CD8-positive, alpha-beta memory T cell (primary cell): ENCODE results near the gene TTC3. TPM values are rescaled to one million over a fixed set of nuclear protein-coding genes. Genes with fewer than 3 reads are reported as not detected.

ENCODE experiments used
- CTCF ChIA-PET: fragments of 350-600 bp; sonication (Branson Sonifier 250); formaldehyde crosslinking; loops from one replicate; lab custom pipeline; 2021; ENCODE audit warnings: antibody characterized with exemption; lab: Charles Lee
- POLR2A ChIA-PET: fragments of 350-600 bp; sonication (Branson Sonifier 250); formaldehyde crosslinking; loops from one replicate; lab custom pipeline; 2021; ENCODE audit warnings: antibody characterized with exemption; lab: Charles Lee
- DNase-seq, 5 donors: peaks; one replicate each; pipeline versions ENCODE4 v3.0.0 to v3.0.0-alpha.2; 2020 to 2022; ENCODE audit warnings: mixed read lengths in 1 of 5
- H3K27ac ChIP-seq: one replicate; pipeline ENCODE4 v1.7.0; 2013; ENCODE audit warnings: low read depth, mild to moderate bottlenecking, low read length, moderate library complexity
- H3K27me3 ChIP-seq: 2 replicates; pipeline ENCODE4 v1.7.0; 2013; ENCODE audit warnings: low read length, mild to moderate bottlenecking; ENCODE audit not compliant: insufficient read depth, poor library complexity, severe bottlenecking
- H3K36me3 ChIP-seq: 2 replicates; pipeline ENCODE4 v1.7.0; 2013; ENCODE audit warnings: mild to moderate bottlenecking, low read length, moderate library complexity; ENCODE audit not compliant: insufficient read depth
- H3K4me1 ChIP-seq: 2 replicates; pipeline ENCODE4 v1.7.0; 2013; ENCODE audit warnings: mild to moderate bottlenecking, low read length, moderate library complexity; ENCODE audit not compliant: insufficient read depth
- H3K4me3 ChIP-seq: 2 replicates; pipeline ENCODE4 v1.7.0; 2013; ENCODE audit warnings: mild to moderate bottlenecking, low read length
- H3K9me3 ChIP-seq: 2 replicates; pipeline ENCODE4 v1.7.0; 2013; ENCODE audit warnings: mild to moderate bottlenecking, low read length
- H3K27ac Mint-ChIP-seq, 8 donors: one replicate each; pipeline ENCODE4 v1.8.0; 2020 to 2021; ENCODE audit warnings: mixed read lengths in 8 of 8, mild to moderate bottlenecking in 6 of 8, inconsistent platforms in 3 of 8, moderate library complexity in 3 of 8
- H3K27me3 Mint-ChIP-seq, 2 donors: one replicate each; pipeline ENCODE4 v1.8.0; 2020 to 2021; ENCODE audit warnings: mixed read lengths in 2 of 2, mild to moderate bottlenecking in 1 of 2, moderate library complexity in 1 of 2
- H3K36me3 Mint-ChIP-seq, 3 donors: one replicate each; pipeline ENCODE4 v1.8.0; 2020 to 2021; ENCODE audit warnings: mixed read lengths in 3 of 3, inconsistent platforms in 1 of 3, mild to moderate bottlenecking in 1 of 3
- H3K4me1 Mint-ChIP-seq, 3 donors: one replicate each; pipeline ENCODE4 v1.8.0; 2020 to 2021; ENCODE audit warnings: mixed read lengths in 3 of 3, inconsistent platforms in 1 of 3, mild to moderate bottlenecking in 1 of 3
- H3K4me3 Mint-ChIP-seq, 7 donors: one replicate each; pipeline ENCODE4 v1.8.0; 2020 to 2021; ENCODE audit warnings: mixed read lengths in 7 of 7, mild to moderate bottlenecking in 6 of 7, moderate library complexity in 4 of 7, inconsistent platforms in 2 of 7
- H3K9me3 Mint-ChIP-seq, 5 donors: one replicate each; pipeline ENCODE4 v1.8.0; 2020 to 2022; ENCODE audit warnings: mixed read lengths in 5 of 5, mild to moderate bottlenecking in 3 of 5, moderate library complexity in 2 of 5, inconsistent platforms in 1 of 5
- polyA plus RNA-seq: library from polyadenylated mRNA; unstranded; fragments of 300-500 nt; fragmentation: Illumina TruSeq; gene quantifications from one replicate; pipeline ENCODE4 v1.2.3, GENCODE V29; 2021
- total RNA-seq, 2 experiments: library from RNA; stranded (reverse); gene quantifications; one replicate each; pipeline ENCODE4 v1.2.3, GENCODE V29; 2021

The TTC3 gene
- total and polyA plus RNA-seq, 3 experiments from 2014 or later: 53.0 to 108 (median 54.5) TPM

DNA sequence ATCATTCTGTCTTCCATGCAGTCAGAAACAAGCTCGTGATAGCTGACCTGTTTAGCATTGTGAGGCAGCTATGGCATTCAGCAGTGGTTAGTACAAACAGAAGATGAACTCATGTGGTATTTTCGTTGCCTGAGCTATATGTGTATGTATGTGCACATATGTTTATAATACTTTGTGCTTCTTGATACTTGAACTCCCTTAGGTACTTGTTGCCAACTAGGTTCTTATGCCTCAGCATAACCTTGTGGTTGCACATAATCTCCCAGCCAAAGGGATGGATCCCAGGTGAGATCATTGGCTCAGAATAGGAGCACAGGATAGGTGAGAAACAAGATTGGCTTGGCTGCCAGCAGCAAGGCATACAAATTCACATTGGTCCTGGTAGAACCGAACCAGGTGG lies 108.0 kb downstream of the TTC3 start:
- H3K9me3 ChIP-seq: no peaks in the 10 kb centered on the region
- no peak for DNase-seq
- Mint-ChIP-seq H3K36me3 (peaks cover 19 to 76% (median 35%) of the 10 kb centered on the region in 3 donors), H3K27me3 (no peaks in the 10 kb centered on the region), H3K4me3 (no peak overlapping the region), H3K4me1 (peaks cover 0 to 4% (median 0%) of the 10 kb centered on the region in 3 donors), H3K9me3 (peaks cover 2 to 5% (median 5%) of the 10 kb centered on the region in 5 donors), H3K27ac (peak overlapping the region in 5 of 8 donors; percentile 29 to 55 (median 44))
- H3K4me1 ChIP-seq: no peaks in the 10 kb centered on the region
- H3K4me3 ChIP-seq: no peak overlapping the region
- POLR2A ChIA-PET: no interaction called here
- peaks cover 36% of the 10 kb centered on the region for H3K36me3 ChIP-seq
- no peaks in the 10 kb centered on the region for H3K27me3 ChIP-seq
- CTCF ChIA-PET: no interaction called here
- no peak overlapping the region for H3K27ac ChIP-seq

DNA sequence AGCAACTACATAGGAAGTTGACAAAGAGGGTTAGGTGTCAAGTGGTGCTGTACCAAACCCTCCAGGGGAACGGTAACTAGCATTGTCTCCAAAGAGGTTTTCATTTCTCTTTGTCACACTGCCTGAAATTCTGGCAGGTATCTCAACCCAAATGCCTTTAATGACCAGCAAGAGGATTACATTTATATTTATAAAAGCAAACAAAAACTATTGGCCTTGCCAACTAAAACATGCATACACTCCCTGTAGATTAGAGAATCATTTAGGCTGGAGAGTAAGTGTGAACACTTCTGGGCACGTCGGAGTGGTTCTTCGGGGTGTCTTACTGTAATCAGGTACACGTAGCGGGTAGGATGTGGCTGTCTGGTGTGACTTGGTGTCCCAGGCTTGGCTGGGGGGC lies 109.2 kb downstream of the TTC3 start:
- H3K4me1 Mint-ChIP-seq: peaks cover 0 to 4% (median 0%) of the 10 kb centered on the region in 3 donors
- peak overlapping the region in 1 of 8 donors; percentile 76 for H3K27ac Mint-ChIP-seq
- Histone ChIP-seq H3K4me3 (no peak overlapping the region), H3K4me1 (no peaks in the 10 kb centered on the region), H3K27ac (no peak overlapping the region), H3K27me3 (no peaks in the 10 kb centered on the region), H3K9me3 (no peaks in the 10 kb centered on the region), H3K36me3 (peaks cover 39% of the 10 kb centered on the region)
- H3K4me3 Mint-ChIP-seq: no peak overlapping the region
- H3K27me3 Mint-ChIP-seq: no peaks in the 10 kb centered on the region
- peaks cover 23 to 75% (median 33%) of the 10 kb centered on the region in 3 donors for H3K36me3 Mint-ChIP-seq
- no peak for DNase-seq
- ChIA-PET POLR2A (no interaction called here), CTCF (interaction anchor here (1.1 kb wide), 1 partner anchor 9 kb away, joined by 3 read pairs; no protein-coding TSS in a partner anchor)
- peaks cover 2 to 5% (median 5%) of the 10 kb centered on the region in 5 donors for H3K9me3 Mint-ChIP-seq

DNA sequence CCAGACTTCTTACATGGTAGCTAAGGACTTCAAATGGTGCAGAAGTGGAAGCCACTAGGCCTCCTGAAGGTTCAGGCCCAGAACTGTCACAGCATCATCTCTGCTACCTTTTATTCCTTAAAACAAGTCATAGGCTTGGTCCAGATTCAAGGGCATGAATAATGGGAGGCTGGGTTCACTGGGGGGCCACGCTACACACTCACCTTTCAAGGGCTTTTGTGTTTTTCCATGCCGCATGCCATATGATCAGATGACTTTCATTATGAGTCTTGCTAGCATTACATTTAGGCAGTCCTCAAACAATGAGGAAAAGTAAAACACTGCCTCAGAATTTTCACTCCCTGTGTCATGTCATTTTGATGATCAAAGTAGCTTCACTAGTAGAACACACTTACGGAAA lies 110.7 kb downstream of the TTC3 start:
- CTCF ChIA-PET: no interaction called here
- peak overlapping the region in 4 of 8 donors; percentile 12 to 47 (median 24) for H3K27ac Mint-ChIP-seq
- H3K27me3 Mint-ChIP-seq: no peaks in the 10 kb centered on the region
- Histone ChIP-seq H3K4me1 (no peaks in the 10 kb centered on the region), H3K36me3 (peaks cover 34% of the 10 kb centered on the region), H3K4me3 (no peak overlapping the region), H3K27ac (no peak overlapping the region), H3K27me3 (no peaks in the 10 kb centered on the region), H3K9me3 (no peaks in the 10 kb centered on the region)
- H3K4me3 Mint-ChIP-seq: no peak overlapping the region
- peaks cover 19 to 74% (median 34%) of the 10 kb centered on the region in 3 donors for H3K36me3 Mint-ChIP-seq
- H3K9me3 Mint-ChIP-seq: peaks cover 2 to 5% (median 3%) of the 10 kb centered on the region in 5 donors
- H3K4me1 Mint-ChIP-seq: peaks cover 0 to 4% (median 0%) of the 10 kb centered on the region in 3 donors
- DNase-seq: no peak
- POLR2A ChIA-PET: no interaction called here

GRCh38 chr21:37184784-37185593 lies 111.9 kb downstream of the TTC3 start:
- Histone ChIP-seq H3K9me3 (no peaks in the 10 kb centered on the region), H3K36me3 (peaks cover 31% of the 10 kb centered on the region), H3K4me3 (no peak overlapping the region), H3K27ac (no peak overlapping the region), H3K4me1 (no peaks in the 10 kb centered on the region), H3K27me3 (no peaks in the 10 kb centered on the region)
- Mint-ChIP-seq H3K27ac (peak overlapping the region in 2 of 8 donors; percentile 36 to 76), H3K27me3 (no peaks in the 10 kb centered on the region), H3K4me1 (peaks cover 0 to 4% (median 0%) of the 10 kb centered on the region in 3 donors), H3K36me3 (peaks cover 11 to 75% (median 28%) of the 10 kb centered on the region in 3 donors), H3K9me3 (peaks cover under 1 to 1% (median 1%) of the 10 kb centered on the region in 5 donors), H3K4me3 (no peak overlapping the region)
- DNase-seq: no peak
- ChIA-PET CTCF (interaction anchor here (0.6 kb wide), 1 partner anchor 222 kb away, joined by 4 read pairs; no protein-coding TSS in a partner anchor), POLR2A (no interaction called here)

- H3K36me3 Mint-ChIP-seq: peaks cover 16 to 77% (median 30%) of the 10 kb centered on the region in 3 donors
- H3K27me3 Mint-ChIP-seq: no peaks in the 10 kb centered on the region
- H3K27ac ChIP-seq: no peak overlapping the region
- no peak overlapping the region for H3K4me3 ChIP-seq
- no peak overlapping the region for H3K4me3 Mint-ChIP-seq
- CTCF ChIA-PET: no interaction called here
- H3K9me3 Mint-ChIP-seq: no peaks in the 10 kb centered on the region
- H3K36me3 ChIP-seq: peaks cover 30% of the 10 kb centered on the region
- no peak for DNase-seq
- POLR2A ChIA-PET: no interaction called here
- H3K27me3 ChIP-seq: no peaks in the 10 kb centered on the region
- H3K9me3 ChIP-seq: no peaks in the 10 kb centered on the region
- H3K4me1 ChIP-seq: no peaks in the 10 kb centered on the region
- peak overlapping the region in 3 of 8 donors; percentile 2 to 77 (median 5) for H3K27ac Mint-ChIP-seq
- H3K4me1 Mint-ChIP-seq: peaks cover 0 to 8% (median under 1%) of the 10 kb centered on the region in 3 donors
These were observed 113.9 kb downstream of the TTC3 start for GRCh38 chr21:37186983-37187382.

DNA sequence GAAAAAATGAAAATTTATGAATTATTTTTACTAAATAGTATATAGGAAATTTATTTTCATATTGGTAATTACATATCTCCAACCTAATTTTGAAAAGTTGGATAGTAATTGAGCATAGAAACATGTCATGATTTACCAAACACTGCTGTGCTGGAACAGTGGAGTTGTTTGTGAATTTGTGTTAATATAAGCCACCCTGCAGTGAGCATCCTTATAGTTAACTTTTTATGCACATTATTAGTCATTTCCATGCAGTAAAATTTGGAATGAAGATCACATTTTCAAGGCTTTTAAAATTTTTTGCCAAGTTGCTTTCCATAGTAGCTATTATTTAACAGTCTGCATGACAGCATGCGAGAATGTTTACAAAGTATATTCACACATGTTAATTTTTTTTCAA lies 115.8 kb downstream of the TTC3 start:
- no peak overlapping the region for H3K27ac ChIP-seq
- H3K36me3 ChIP-seq: peaks cover 29% of the 10 kb centered on the region
- no peaks in the 10 kb centered on the region for H3K4me1 ChIP-seq
- no peaks in the 10 kb centered on the region for H3K27me3 ChIP-seq
- no peak overlapping the region for H3K4me3 Mint-ChIP-seq
- no peak overlapping the region for H3K4me3 ChIP-seq
- no peaks in the 10 kb centered on the region for H3K9me3 ChIP-seq
- peaks cover 17 to 82% (median 35%) of the 10 kb centered on the region in 3 donors for H3K36me3 Mint-ChIP-seq
- peaks cover 0 to 2% of the 10 kb centered on the region in 2 donors for H3K27me3 Mint-ChIP-seq
- H3K4me1 Mint-ChIP-seq: peaks cover 0 to 10% (median 2%) of the 10 kb centered on the region in 3 donors
- H3K27ac Mint-ChIP-seq: no peak overlapping the region
- no peak for DNase-seq
- no peaks in the 10 kb centered on the region for H3K9me3 Mint-ChIP-seq
- ChIA-PET CTCF (no interaction called here), POLR2A (no interaction called here)

- no peak for DNase-seq
- peaks cover 13 to 90% (median 37%) of the 10 kb centered on the region in 3 donors for H3K36me3 Mint-ChIP-seq
- H3K4me1 Mint-ChIP-seq: peaks cover 0 to 10% (median 2%) of the 10 kb centered on the region in 3 donors
- Histone ChIP-seq H3K27me3 (no peaks in the 10 kb centered on the region), H3K9me3 (no peaks in the 10 kb centered on the region), H3K4me1 (no peaks in the 10 kb centered on the region), H3K36me3 (peaks cover 40% of the 10 kb centered on the region), H3K27ac (no peak overlapping the region), H3K4me3 (no peak overlapping the region)
- peak overlapping the region in 2 of 8 donors; percentile 5 to 64 for H3K27ac Mint-ChIP-seq
- no peak overlapping the region for H3K4me3 Mint-ChIP-seq
- no peaks in the 10 kb centered on the region for H3K9me3 Mint-ChIP-seq
- CTCF ChIA-PET: interaction anchor here (1.3 kb wide), 1 partner anchor 9 kb away, joined by 3 read pairs; no protein-coding TSS in a partner anchor
- POLR2A ChIA-PET: interaction anchor here (0.7 kb wide), 1 partner anchor 202 kb away, joined by 4 read pairs; no protein-coding TSS in a partner anchor
- peaks cover 0 to 2% of the 10 kb centered on the region in 2 donors for H3K27me3 Mint-ChIP-seq
These were observed 119.0 kb downstream of the TTC3 start for GRCh38 chr21:37192019-37192418.

DNA sequence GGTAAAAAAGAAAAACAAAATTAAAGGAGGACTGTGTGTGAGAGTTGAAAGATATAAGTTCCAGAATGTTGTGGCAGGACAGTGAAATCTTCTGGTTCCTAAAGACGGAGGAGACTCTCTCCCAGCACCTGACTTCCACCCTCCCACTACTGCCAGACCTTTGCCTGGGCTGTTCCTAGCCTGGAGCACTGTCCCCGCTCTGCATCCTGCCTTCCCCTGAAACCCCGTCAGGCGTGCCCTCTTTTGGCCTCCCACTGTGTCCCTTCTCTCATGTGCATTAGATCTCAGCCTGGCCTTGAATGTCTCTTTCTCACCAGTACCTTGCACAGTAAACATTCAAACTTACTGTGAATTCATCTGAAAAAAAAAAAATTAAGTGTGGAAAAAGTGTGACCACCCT lies 120.0 kb downstream of the TTC3 start:
- H3K27ac ChIP-seq: no peak overlapping the region
- H3K9me3 Mint-ChIP-seq: no peaks in the 10 kb centered on the region
- no peak overlapping the region for H3K4me3 ChIP-seq
- no peaks in the 10 kb centered on the region for H3K4me1 ChIP-seq
- H3K9me3 ChIP-seq: no peaks in the 10 kb centered on the region
- H3K36me3 Mint-ChIP-seq: peaks cover 13 to 89% (median 35%) of the 10 kb centered on the region in 3 donors
- no peaks in the 10 kb centered on the region for H3K27me3 ChIP-seq
- no peak overlapping the region for H3K27ac Mint-ChIP-seq
- peaks cover 0 to 2% of the 10 kb centered on the region in 2 donors for H3K27me3 Mint-ChIP-seq
- POLR2A ChIA-PET: no interaction called here
- H3K4me1 Mint-ChIP-seq: peaks cover 0 to 10% (median 2%) of the 10 kb centered on the region in 3 donors
- CTCF ChIA-PET: no interaction called here
- no peak for DNase-seq
- H3K4me3 Mint-ChIP-seq: no peak overlapping the region
- H3K36me3 ChIP-seq: peaks cover 33% of the 10 kb centered on the region
